Activated T-helper 17 cell treated with anti-CD3 and anti-CD28 coated beads, Interleukin-2, amount 50 U/mL, for 72 hours (primary cell): Measurements from ENCODE around the gene NDOR1. TPM values are rescaled to one million over a fixed set of nuclear protein-coding genes. Genes with fewer than 3 reads are reported as not detected.
"Not testable (repeated sequence)": the region's sequence is repeated elsewhere in the genome, so short reads cannot be mapped to it uniquely, and the experiment has no call there.

Experiments used
- ATAC-seq: fragments of 150-1000 bp; cut with Tn5 transposase; replicated peaks from 2 replicates; pipeline ENCODE4 v1.10.0; 2021; ENCODE audit warnings: mild to moderate bottlenecking, moderate library complexity
- H3K27ac Mint-ChIP-seq: one replicate; pipeline ENCODE4 v1.8.0; 2022; ENCODE audit warnings: mixed read lengths
- H3K27me3 Mint-ChIP-seq: one replicate; pipeline ENCODE4 v1.8.0; 2022; ENCODE audit warnings: mixed read lengths
- H3K36me3 Mint-ChIP-seq: one replicate; pipeline ENCODE4 v1.8.0; 2022; ENCODE audit warnings: low read depth, mild to moderate bottlenecking, mixed read lengths
- H3K4me1 Mint-ChIP-seq: one replicate; pipeline ENCODE4 v1.8.0; 2022; ENCODE audit warnings: mixed read lengths
- H3K4me3 Mint-ChIP-seq: one replicate; pipeline ENCODE4 v1.8.0; 2022; ENCODE audit warnings: mild to moderate bottlenecking, mixed read lengths
- H3K9me3 Mint-ChIP-seq: one replicate; pipeline ENCODE4 v1.8.0; 2022; ENCODE audit warnings: mixed read lengths
- total RNA-seq, 2 donors: library from RNA; stranded (reverse); gene quantifications; one replicate each; pipeline ENCODE4 v1.2.3, GENCODE V29; 2022

The NDOR1 gene
- total RNA-seq, 2 donors from 2014 or later: 20.5 to 40.2 TPM

DNA sequence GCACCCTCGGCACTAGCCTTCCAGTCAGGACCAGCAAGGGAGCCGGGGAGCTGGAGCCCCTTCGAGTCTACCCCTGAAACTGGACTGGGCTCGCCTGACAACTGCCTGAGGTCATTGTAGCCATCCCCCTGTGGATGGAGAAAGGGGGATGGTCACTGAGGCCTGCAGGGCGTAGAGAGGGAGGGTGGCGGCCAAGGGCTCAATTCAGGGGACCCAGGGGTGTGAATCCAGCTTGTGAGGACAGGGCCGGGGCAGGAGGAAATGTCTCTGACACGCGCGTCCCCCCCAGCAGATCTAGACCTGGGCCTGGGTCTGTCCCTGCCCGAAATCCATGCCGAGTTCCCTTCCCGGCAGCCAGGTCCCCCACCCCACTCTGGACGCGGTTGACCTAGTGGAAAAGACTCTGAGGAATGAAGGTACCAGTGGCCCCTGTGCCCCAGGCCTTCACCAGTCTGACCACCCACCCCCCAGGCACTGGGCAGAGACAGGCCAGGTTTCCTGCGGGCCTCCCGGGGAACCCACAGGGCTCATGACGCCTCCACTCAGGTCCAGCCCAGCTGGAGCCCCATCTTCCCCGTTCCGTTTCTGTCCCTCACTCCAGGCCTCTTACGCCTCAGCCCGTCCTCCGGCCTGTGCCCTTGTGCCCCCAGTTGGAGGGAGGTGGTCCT lies 26.0 kb downstream of the NDOR1 start:
- H3K4me3 Mint-ChIP-seq: no peak overlapping the region
- ATAC-seq: no peak
- peaks cover 8% of the 10 kb centered on the region for H3K27me3 Mint-ChIP-seq
- H3K27ac Mint-ChIP-seq: no peak overlapping the region
- H3K4me1 Mint-ChIP-seq: peaks cover 5% of the 10 kb centered on the region
- H3K36me3 Mint-ChIP-seq: no peaks in the 10 kb centered on the region
- no peaks in the 10 kb centered on the region for H3K9me3 Mint-ChIP-seq

DNA sequence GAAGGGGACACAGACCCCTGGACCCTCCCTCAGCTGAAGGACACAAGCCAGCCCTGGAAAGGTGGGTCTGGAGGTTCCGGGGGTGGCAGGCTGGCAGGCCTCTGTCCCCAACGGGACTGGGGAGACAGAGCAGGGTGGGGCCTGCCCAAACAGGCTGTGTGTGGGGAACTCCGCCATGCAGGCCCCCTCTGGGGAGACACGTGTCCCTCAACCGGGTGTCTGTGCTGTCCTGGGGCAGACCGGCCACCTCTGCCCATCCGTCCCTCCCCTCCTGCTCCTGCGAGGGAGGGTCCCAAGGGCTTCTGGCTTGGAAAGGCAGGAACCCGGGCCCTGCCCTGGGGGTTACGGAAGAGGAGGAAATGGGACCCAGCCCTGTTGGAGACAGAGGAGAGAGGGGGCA lies 26.6 kb downstream of the NDOR1 start:
- no peak overlapping the region for H3K27ac Mint-ChIP-seq
- no peaks in the 10 kb centered on the region for H3K9me3 Mint-ChIP-seq

DNA sequence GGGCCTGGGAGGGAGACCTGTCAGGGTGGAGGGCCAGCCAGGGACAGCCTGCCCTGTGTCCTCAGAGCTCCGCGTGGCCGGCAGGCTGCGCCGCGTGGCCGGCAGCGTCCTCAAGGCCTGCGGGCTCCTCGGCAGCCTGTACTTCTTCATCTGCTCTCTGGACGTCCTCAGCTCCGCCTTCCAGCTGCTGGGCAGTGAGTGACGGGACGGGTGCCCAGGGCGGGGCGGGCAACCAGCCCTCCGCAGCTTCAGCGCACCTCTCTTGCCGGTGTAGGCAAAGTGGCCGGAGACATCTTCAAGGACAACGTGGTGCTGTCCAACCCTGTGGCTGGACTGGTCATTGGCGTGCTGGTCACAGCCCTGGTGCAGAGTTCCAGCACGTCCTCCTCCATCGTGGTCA lies 27.0 kb downstream of the NDOR1 start:
- ATAC-seq: no peak
- H3K36me3 Mint-ChIP-seq: no peaks in the 10 kb centered on the region
- H3K9me3 Mint-ChIP-seq: no peaks in the 10 kb centered on the region
- no peak overlapping the region for H3K4me3 Mint-ChIP-seq
- H3K27me3 Mint-ChIP-seq: peaks cover 7% of the 10 kb centered on the region
- H3K4me1 Mint-ChIP-seq: peaks cover 3% of the 10 kb centered on the region
- no peak overlapping the region for H3K27ac Mint-ChIP-seq

More for the DNA sequence above, 26.6 kb downstream of the NDOR1 start:
- no peak for ATAC-seq
- H3K27me3 Mint-ChIP-seq: peaks cover 8% of the 10 kb centered on the region
- H3K4me3 Mint-ChIP-seq: no peak overlapping the region
- no peaks in the 10 kb centered on the region for H3K36me3 Mint-ChIP-seq
- peaks cover 5% of the 10 kb centered on the region for H3K4me1 Mint-ChIP-seq

DNA sequence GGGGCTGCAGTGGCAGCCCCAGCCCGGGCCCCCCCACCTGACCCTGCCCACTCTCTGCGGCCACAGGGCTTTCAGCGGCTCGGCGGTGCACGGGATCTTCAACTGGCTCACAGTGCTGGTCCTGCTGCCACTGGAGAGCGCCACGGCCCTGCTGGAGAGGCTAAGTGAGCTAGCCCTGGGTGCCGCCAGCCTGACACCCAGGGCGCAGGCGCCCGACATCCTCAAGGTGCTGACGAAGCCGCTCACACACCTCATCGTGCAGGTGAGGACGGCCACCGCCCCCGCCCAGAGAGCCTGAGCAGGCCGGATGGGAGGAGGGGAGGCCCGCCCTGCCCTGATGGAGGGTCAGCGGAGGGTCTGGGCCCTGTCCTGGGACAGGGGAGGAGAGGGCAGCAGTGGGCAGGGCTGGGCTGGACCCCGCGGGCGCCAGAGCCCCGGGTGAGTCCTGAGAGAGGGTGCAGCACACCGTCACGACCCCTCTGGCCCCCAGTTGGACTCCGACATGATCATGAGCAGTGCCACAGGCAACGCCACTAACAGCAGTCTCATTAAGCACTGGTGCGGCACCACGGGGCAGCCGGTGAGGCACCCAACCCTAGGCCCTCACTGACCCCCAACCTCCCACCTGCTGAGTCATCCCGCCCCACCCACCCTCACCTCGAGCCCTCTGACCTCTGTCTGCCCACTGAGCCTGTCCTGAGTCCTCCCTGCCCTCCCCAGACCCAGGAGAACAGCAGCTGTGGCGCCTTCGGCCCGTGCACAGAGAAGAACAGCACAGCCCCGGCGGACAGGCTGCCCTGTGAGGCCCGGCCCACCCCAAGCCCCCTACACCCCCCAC lies 27.9 kb downstream of the NDOR1 start:
- Mint-ChIP-seq H3K9me3 (no peaks in the 10 kb centered on the region), H3K27ac (no peak overlapping the region), H3K4me3 (no peak overlapping the region), H3K4me1 (no peaks in the 10 kb centered on the region), H3K27me3 (peaks cover 4% of the 10 kb centered on the region), H3K36me3 (no peaks in the 10 kb centered on the region)
- no peak for ATAC-seq

DNA sequence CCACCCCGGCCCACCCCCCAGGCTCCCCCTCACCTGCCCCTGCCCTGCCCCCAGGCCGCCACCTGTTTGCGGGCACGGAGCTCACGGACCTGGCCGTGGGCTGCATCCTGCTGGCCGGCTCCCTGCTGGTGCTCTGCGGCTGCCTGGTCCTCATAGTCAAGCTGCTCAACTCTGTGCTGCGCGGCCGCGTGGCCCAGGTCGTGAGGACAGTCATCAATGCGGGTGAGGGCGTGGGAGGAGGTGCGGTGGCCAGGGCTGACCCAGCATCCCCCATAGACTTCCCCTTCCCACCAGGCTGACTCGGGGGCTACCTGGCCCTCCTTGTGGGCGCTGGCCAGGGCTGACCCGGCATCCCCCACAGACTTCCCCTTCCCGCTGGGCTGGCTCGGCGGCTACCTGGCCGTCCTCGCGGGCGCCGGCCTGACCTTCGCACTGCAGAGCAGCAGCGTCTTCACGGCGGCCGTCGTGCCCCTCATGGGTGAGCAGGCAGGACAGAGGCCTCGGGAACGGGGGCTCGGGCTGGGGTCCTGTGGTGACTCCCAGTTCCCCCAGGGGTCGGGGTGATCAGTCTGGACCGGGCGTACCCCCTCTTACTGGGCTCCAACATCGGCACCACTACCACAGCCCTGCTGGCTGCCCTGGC lies 28.7 kb downstream of the NDOR1 start:
- H3K4me3 Mint-ChIP-seq: no peak overlapping the region
- ATAC-seq: no peak
- no peaks in the 10 kb centered on the region for H3K9me3 Mint-ChIP-seq
- H3K27ac Mint-ChIP-seq: no peak overlapping the region
- no peaks in the 10 kb centered on the region for H3K36me3 Mint-ChIP-seq
- peaks cover 4% of the 10 kb centered on the region for H3K27me3 Mint-ChIP-seq
- H3K4me1 Mint-ChIP-seq: no peaks in the 10 kb centered on the region

DNA sequence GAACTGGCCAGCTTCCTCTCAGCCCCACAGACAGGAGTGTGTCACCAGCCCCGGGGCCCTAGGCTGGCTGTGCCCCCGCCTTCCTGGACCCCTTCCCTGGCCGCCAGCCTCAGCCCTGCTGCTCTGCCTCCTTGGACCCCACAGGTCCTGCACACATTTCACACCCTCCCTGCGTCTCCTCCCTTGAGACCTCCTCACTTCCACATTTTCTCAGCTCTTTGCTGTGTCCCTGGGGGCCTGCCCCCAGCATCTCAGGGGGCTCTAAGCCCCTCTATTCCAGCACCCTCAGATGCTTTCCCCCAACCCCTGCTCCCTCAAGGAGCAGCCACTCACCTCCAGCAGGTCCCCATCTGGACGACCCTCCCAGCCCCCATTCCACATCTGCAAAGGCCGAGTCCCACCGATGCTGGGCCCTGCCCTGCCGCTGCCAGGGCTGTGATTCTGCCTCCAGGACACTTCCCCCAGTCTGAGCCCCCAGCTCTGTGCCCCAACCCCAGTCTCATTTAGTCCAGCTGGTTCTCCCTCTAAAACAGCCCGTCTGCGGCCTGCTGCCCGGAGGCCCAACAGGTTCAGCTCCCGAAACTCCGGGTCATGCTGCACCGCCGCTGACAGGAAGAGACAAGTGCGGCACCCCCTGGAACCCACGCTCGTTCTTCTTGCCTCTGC lies 29.4 kb downstream of the NDOR1 start:
- ATAC-seq: no peak
- Mint-ChIP-seq H3K4me3 (no peak overlapping the region), H3K36me3 (no peaks in the 10 kb centered on the region), H3K27ac (no peak overlapping the region), H3K4me1 (no peaks in the 10 kb centered on the region), H3K9me3 (no peaks in the 10 kb centered on the region), H3K27me3 (peaks cover 4% of the 10 kb centered on the region)

DNA sequence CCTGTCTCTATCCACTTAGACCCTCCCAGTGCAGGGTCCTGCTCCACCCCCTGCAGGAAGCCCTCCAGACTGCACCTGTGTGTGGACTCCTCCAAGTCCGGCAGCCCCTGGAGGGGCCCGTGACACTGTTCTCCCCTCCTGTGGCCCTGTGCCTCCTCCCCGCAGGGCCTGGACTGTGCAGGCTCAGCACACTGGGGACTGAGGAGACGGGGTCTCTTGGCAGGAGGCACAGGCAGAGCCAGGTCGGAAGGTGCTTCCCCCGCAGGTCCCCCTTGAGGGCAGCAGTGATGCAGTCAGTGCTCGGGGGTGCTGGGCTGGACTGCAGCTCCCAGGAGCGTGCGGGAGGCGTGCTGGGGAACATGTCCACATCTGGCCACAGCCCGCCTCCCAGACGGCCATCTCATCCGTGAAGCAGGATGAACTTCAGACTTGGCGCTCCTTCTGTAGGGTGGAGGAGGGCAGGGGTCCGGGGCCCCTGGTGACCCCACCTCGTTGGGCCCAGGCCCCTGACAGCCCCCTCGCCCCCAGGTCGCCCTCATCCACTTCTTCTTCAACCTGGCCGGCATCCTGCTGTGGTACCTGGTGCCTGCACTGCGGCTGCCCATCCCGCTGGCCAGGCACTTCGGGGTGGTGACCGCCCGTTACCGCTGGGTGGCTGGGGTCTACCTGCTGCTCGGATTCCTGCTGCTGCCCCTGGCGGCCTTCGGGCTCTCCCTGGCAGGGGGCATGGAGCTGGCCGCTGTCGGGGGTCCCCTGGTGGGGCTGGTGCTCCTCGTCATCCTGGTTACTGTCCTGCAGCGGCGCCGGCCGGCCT lies 30.1 kb downstream of the NDOR1 start:
- Mint-ChIP-seq H3K4me1 (no peaks in the 10 kb centered on the region), H3K36me3 (no peaks in the 10 kb centered on the region), H3K4me3 (no peak overlapping the region), H3K27ac (no peak overlapping the region), H3K27me3 (peaks cover 4% of the 10 kb centered on the region), H3K9me3 (no peaks in the 10 kb centered on the region)
- ATAC-seq: no peak

DNA sequence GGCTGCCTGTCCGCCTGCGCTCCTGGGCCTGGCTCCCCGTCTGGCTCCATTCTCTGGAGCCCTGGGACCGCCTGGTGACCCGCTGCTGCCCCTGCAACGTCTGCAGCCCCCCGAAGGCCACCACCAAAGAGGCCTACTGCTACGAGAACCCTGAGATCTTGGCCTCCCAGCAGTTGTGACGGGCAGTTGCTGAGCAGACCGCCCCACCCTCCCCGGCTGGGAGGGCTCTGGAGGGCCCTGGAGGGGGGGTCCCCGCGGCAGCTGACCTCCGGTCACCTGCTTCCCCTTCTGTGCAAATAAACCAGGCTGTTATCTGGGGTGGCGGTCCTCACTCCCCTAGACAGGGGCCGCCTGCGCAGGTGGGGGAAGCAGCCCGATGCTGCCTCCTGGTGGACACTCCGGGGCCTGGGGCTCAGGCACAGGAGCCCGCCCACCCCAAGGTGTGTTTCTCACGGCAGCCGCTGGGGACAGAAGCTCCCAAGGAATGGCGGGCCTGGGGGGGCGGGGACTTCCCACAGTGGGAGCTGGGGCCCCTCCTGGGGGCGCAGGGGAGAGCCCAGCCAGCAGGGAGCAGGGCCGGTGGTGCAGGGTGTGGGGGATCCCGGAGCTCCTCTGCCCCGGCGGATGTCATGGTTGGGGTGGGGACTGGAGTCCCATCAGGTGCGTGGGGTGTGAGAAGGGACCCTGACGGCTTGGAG lies 30.9 kb downstream of the NDOR1 start:
- Mint-ChIP-seq H3K27me3 (peaks cover 4% of the 10 kb centered on the region), H3K9me3 (no peaks in the 10 kb centered on the region), H3K36me3 (peaks cover 7% of the 10 kb centered on the region), H3K4me1 (peaks cover 5% of the 10 kb centered on the region), H3K4me3 (no peak overlapping the region), H3K27ac (no peak overlapping the region)
- peak; percentile 23 for ATAC-seq

DNA sequence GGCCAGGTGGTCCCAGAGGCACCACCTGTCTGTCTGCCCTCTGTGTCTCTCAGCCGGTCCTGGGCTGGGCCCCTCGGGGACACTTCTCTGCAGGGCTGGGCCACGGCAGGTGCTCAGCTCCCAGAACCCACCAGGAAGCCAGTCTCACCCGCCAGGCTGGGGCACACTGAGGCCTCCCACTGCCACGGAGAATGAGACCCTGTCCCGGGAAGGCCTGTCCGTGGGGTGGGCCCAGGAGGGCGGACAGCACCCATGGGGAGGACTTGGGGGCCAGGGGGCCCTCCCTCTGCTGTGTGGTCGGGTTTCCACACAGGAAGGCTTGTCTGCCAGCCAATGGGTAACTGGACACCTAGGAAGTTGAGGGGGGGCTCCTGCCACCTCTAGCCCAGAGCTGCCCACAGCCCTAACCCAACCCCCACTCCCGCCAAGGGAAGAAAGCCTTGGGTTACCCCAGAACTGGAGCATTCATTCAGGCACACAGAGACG lies 31.5 kb downstream of the NDOR1 start:
- peaks cover 5% of the 10 kb centered on the region for H3K4me1 Mint-ChIP-seq
- no peak overlapping the region for H3K27ac Mint-ChIP-seq
- H3K36me3 Mint-ChIP-seq: peaks cover 9% of the 10 kb centered on the region
- H3K9me3 Mint-ChIP-seq: no peaks in the 10 kb centered on the region
- peaks cover 4% of the 10 kb centered on the region for H3K27me3 Mint-ChIP-seq
- H3K4me3 Mint-ChIP-seq: no peak overlapping the region
- no peak for ATAC-seq

DNA sequence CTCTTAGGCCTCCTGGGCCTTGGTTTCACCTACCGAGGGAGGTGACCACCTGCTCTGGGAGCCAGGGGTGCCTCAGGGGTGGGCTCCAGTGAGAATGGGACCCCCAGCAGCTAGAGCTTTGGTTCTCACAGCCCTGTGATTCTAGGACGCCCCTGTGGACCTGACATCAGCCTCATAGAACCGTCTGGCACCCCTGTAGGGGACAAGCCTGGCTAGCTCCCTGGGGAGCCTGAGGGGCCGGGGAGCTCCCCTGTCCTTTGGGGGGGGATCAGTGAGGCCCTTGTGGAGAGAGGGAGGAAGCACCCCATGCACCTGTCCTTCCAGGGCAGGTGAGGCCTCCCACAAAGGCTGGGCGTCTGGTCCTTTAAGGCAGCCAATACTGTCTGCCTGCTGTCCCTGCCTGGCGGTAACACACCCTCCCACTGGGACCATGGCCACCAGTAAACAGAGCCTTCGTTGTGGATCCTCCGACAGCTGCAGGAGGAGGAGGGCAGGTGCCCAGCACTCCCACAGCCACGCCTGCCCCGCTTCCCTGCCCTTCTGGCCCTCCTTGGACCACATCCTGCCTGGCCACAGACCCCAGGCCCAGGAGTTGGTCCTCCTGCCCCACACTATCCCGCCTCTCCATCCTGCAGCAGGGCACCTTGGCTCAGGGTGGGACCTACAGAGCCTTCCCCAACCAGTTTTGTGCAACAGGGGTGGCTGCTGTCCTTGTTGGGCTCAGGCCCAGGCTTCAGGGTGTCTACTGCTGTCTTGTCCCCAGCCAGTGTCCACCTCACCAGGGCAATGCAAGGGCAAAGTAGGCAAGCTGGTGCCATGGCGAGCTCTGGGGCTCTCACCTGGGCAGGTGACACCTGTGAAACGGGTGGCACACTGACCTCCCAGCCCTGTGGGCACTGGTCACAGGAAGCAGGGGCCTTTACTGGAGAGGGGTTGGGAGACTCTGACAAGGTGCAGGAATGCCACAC lies 32.5 kb downstream of the NDOR1 start:
- peaks cover 4% of the 10 kb centered on the region for H3K27me3 Mint-ChIP-seq
- H3K4me1 Mint-ChIP-seq: peaks cover 5% of the 10 kb centered on the region
- H3K4me3 Mint-ChIP-seq: peak overlapping the region; percentile 71
- H3K27ac Mint-ChIP-seq: no peak overlapping the region
- H3K9me3 Mint-ChIP-seq: no peaks in the 10 kb centered on the region
- peaks cover 20% of the 10 kb centered on the region for H3K36me3 Mint-ChIP-seq
- no peak for ATAC-seq

DNA sequence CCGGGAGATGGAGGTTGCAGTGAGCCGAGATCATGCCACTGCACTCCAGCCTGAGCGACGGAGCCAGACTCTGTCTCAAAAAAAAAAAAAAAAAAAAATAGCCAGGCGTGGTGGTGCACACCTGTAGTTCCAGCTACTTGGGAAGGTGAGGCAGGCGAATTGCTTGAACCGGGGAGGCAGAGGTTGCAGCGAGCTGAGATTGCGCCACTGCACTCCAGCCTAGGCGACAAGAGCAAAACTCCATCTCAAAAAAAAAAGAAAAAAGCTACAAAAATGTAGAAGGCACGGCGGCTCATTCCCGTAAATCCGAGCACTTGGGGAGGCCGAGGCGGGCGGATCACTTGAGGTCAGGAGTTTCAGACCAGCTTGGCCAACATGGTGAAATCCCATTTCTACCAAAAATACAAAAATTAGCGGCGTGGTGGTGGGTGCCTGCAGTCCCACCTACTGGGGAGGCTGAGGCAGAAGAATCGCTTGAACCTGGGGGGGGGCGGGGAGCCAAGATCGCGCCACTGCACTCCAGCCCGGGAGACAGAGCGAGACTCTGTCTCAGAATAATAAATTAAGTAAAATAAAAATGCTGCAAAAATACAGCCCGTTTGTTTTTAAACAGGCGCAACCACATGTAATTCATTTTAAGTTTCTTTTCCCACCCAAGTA lies 34.2 kb downstream of the NDOR1 start:
- not testable (repeated sequence) for ATAC-seq, H3K27me3 Mint-ChIP-seq, H3K27ac Mint-ChIP-seq, H3K9me3 Mint-ChIP-seq, H3K4me1 Mint-ChIP-seq
- Mint-ChIP-seq H3K4me3 (peak overlapping the region; percentile 71), H3K36me3 (peaks cover 34% of the 10 kb centered on the region)

DNA sequence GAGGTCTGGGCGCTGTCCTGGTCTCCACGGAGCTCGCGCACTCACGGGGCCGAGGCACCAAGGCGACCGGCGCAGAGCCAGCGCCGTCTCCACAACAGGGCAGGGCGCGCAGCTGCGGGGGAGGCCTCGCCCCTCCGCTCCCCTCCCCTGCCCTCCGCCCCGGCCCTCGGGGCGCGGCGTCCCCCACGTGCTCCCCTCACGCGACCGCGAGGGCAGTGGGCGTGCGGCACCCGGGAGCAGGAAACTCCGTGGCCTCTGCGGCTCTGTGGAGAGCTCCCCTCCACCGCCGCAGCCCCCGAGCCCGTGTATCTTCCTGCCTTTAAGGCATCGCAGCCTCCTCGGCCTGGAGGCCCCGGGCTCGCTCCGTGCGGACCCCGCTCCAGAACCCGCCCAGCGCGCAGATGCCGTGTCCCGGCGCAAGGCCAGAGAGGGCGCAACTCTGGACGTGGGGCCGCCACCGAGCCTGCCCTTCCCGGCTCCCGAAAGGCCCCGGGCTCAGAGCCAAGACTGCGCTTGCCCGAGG lies 34.9 kb downstream of the NDOR1 start:
- Mint-ChIP-seq H3K4me3 (peak overlapping the region; percentile 82), H3K27me3 (no peaks in the 10 kb centered on the region), H3K4me1 (peaks cover 5% of the 10 kb centered on the region), H3K9me3 (no peaks in the 10 kb centered on the region), H3K36me3 (peaks cover 34% of the 10 kb centered on the region), H3K27ac (peak overlapping the region; percentile 96)
- ATAC-seq: peak; percentile 15
